K562 (cell line): ENCODE measurements around the gene SEPHS2. TPM values are rescaled to one million over a fixed set of nuclear protein-coding genes. Genes with fewer than 3 reads are reported as not detected.

ENCODE experiments used
- CBX5 ChIP-seq: IDR thresholded peaks from 2 replicates; pipeline ENCODE4 v1.6.1; 2014; ENCODE audit warnings: low read depth, borderline replicate concordance
- CCNT2 ChIP-seq: IDR thresholded peaks from 2 replicates; pipeline ENCODE4 v1.6.1; 2011; ENCODE audit warnings: borderline replicate concordance, low read depth, mild to moderate bottlenecking, moderate library complexity, mixed read lengths, low read length; ENCODE audit not compliant: insufficient read length; ENCODE audit errors: extremely low read depth
- ETV6 ChIP-seq, 3 experiments: fragments of 150-350 bp in 1 of 3; sonication (generic) in 1 of 3; formaldehyde crosslinking in 1 of 3; IDR thresholded peaks; 2 replicates each; pipeline versions ENCODE4 v1.6.1 to v1.8.0; 2014 to 2022; ENCODE audit warnings: borderline replicate concordance in 2 of 3, low read depth in 2 of 3, antibody characterized with exemption in 1 of 3, low read length in 1 of 3, mild to moderate bottlenecking in 1 of 3, missing genetic modification reagents in 1 of 3
- GTF2A2 ChIP-seq: IDR thresholded peaks from 2 replicates; pipeline ENCODE4 v1.6.1; 2016; ENCODE audit warnings: mild to moderate bottlenecking, missing genetic modification characterization, missing compliant biosample characterization
- MGA ChIP-seq: fragments of 450-650 bp; IDR thresholded peaks from 2 replicates; pipeline ENCODE4 v1.6.1; 2016; ENCODE audit warnings: mild to moderate bottlenecking, moderate library complexity
- NFIX ChIP-seq: fragments of 250-450 bp; sonication (Bioruptor Pico); IDR thresholded peaks from 2 replicates; pipeline ENCODE4 v1.4.0; 2020; ENCODE audit warnings: low read depth, mild to moderate bottlenecking, moderate library complexity
- POLR2H ChIP-seq: IDR thresholded peaks from 2 replicates; pipeline ENCODE4 v1.6.1; 2016; ENCODE audit warnings: missing genetic modification characterization, low read depth, mild to moderate bottlenecking, control low read depth, missing compliant biosample characterization, moderate library complexity
- ZNF592 ChIP-seq: fragments of 450-650 bp; IDR thresholded peaks from 2 replicates; pipeline ENCODE4 v1.6.1; 2017; ENCODE audit warnings: antibody characterized with exemption, mild to moderate bottlenecking
- polyA plus RNA-seq, 8 experiments: library from polyadenylated mRNA; depleted of rRNA in 4 of 8; stranded (reverse) in 5 of 8; unstranded in 3 of 8; fragments of >200 nt; fragmentation: Nextera tagmentation in 2 of 8; fragmentation: Illumina TruSeq in 1 of 8; extraction: Ambion mirVana in 2 of 8; extraction: Trizol in 1 of 8; gene quantifications; 2 replicates each; pipeline versions ENCODE4 v1.2.1 to v1.2.3, GENCODE V29; 2011 to 2014; ENCODE audit warnings: inconsistent platforms in 1 of 8, missing spikeins in 1 of 8
- total RNA-seq, 7 experiments: library from RNA; depleted of rRNA in 6 of 7; stranded (reverse); fragments of >200 nt in 6 of 7; fragmentation: Illumina TruSeq in 2 of 7; extraction: Trizol in 2 of 7; gene quantifications; 2 replicates each; pipeline versions ENCODE4 v1.2.1 to v1.2.3, GENCODE V29; 2011 to 2021; ENCODE audit warnings: low replicate concordance in 1 of 7
- TF ChIP-seq, protein P1 (sequence below): IDR thresholded peaks from 3 replicates; pipeline ENCODE4 v1.6.1; 2011; ENCODE audit warnings: borderline replicate concordance, mild to moderate bottlenecking; ENCODE audit not compliant: insufficient read length, insufficient read depth

SEPHS2 gene
- total and polyA plus RNA-seq, 9 of the 15 experiments (the other 6 are each of a cell fraction or from before 2014, with no cell fraction given): 20.9 to 90.6 (median 43.4) TPM

GRCh38 chr16:30491744-30492308 lies 46.2 kb upstream of the SEPHS2 start (continued):
- peak; percentile 67 for TF ChIP-seq MGA
- TF ChIP-seq NFIX (CRISPR knock-in tag): peak; percentile 18; the same call in 1 of the 2 replicates
- peak in 1 of 2 experiments; percentile 79; a peak in 2 of 4 replicates for TF ChIP-seq ETV6 (IDR thresholded peaks at IDR 0.05; ENCODE audit: borderline replicate concordance in 1 of 2, low read depth in 2 of 2, low read length in 1 of 2)
- TF ChIP-seq ETV6 (CRISPR knock-in tag; IDR thresholded peaks at IDR 0.05; ENCODE audit: borderline replicate concordance): no peak
- TF ChIP-seq, protein P1, sequence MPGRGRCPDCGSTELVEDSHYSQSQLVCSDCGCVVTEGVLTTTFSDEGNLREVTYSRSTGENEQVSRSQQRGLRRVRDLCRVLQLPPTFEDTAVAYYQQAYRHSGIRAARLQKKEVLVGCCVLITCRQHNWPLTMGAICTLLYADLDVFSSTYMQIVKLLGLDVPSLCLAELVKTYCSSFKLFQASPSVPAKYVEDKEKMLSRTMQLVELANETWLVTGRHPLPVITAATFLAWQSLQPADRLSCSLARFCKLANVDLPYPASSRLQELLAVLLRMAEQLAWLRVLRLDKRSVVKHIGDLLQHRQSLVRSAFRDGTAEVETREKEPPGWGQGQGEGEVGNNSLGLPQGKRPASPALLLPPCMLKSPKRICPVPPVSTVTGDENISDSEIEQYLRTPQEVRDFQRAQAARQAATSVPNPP: no peak
- no peak for TF ChIP-seq POLR2H
- TF ChIP-seq CCNT2: peak; percentile 23
- peak; percentile 20; the same call in 1 of the 2 replicates for TF ChIP-seq CBX5
- TF ChIP-seq GTF2A2 (tag): no peak
- TF ChIP-seq ZNF592: peak; percentile 63; the same call in 1 of the 2 replicates
